ENCODE measurements around the gene B4GAT1. TPM values are rescaled to one million over a fixed set of nuclear protein-coding genes. Genes with fewer than 3 reads are reported as not detected.

The B4GAT1 gene
- total and polyA plus RNA-seq, 5 donors from 2014 or later, result 3.5 to 15.1 (median 12.0) TPM

DNA sequence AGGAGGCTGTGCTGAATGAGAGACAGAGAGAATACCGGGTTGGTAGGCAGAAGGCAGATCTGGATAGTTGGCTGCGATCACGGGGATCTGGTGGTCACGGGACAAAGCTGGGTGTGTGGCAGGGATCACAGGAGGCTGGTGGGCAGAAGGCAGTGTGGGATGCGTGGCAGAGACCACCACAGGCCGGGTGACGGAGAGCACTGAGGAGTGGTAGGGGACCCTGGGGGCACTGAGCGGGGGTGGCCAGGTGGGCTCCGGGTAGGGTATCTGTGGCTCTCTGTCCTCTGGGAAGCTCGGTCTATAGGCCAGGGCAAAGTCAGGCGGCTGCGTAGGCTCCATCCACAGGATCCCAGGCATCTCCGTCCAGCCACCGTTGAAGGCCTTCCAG, 31.9 kb downstream of the B4GAT1 start:
- H3K27me3 Mint-ChIP-seq, result peaks cover 6% of the 10 kb centered on the region
- Histone ChIP-seq H3K9me3 (ENCODE audit: control insufficient read depth in 2 of 2, low read length in 2 of 2) (no peaks in the 10 kb centered on the region), H3K4me3 (ENCODE audit: low read depth, low read length) (no peak overlapping the region), H3K27ac (ENCODE audit: insufficient read depth, low read length, poor library complexity, severe bottlenecking) (no peak overlapping the region), H3K4me1 (ENCODE audit: control insufficient read depth, insufficient read depth, low read length, poor library complexity, severe bottlenecking) (peaks cover 54% of the 10 kb centered on the region), H3K27me3 (ENCODE audit: control insufficient read depth, insufficient read depth, low read length) (no peaks in the 10 kb centered on the region), H3K36me3 (ENCODE audit: control insufficient read depth, insufficient read depth, low read length) (no peaks in the 10 kb centered on the region)
- H3K27ac Mint-ChIP-seq, result peak overlapping the region; percentile 77 to 98 (median 85)
- H3K9me3 Mint-ChIP-seq, result peaks cover 0 to 7% (median 0%) of the 10 kb centered on the region in 7 donors
- no peaks in the 10 kb centered on the region for H3K36me3 Mint-ChIP-seq
- DNase-seq (no peak), ATAC-seq (ENCODE audit: low read depth in 2 of 2) (no peak)
- peaks cover 0 to 63% (median 18%) of the 10 kb centered on the region in 4 donors for H3K4me1 Mint-ChIP-seq
- H3K4me3 Mint-ChIP-seq, result peak overlapping the region in 3 of 4 donors; percentile 49 to 63 (median 51)

DNA sequence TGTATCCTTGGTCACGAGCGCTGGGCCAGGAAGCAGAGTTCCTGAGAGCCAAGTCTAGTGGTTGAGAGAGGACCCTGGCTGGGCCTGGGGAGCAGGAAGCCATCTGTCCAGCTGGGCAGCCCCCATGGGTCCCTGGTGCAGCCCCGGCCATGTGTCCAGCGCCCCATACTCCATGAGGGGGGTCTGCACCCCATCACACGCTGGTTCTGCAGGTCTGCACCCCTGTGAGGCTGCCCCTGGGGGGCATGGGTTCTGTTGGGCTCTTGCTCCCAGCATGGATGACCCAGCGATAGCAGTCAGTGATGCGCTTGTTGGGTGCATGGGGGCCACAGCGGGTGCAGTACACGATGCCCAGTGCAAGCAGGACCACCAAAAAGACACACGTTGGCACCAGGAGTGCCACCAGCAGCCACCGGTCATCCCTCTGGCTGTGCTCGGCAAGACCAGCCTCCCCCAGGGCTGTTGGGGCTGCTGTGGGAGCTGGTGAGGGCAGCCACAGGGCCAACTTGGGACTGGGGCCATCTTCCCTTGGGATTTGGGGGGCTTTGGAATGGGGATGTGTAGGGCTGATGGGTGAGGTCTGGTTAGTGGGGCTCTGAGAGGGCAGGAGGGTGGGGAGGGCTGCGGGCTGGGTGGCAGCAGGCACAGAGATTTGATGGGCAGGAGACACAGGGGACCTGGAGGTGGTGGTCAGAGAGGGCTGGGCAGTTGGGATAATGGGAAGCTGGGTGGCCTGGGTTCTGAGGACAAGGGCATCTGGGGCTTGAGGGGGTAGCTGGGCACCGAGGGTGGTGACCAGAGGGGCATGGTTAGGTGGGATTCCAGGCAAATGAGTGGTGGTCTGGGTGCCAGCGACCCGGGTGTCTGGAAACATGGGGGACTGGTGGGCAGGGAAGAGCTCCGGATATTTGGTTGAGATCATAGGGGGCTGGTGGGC, 32.6 kb downstream of the B4GAT1 start:
- H3K4me3 Mint-ChIP-seq, result peak overlapping the region in 3 of 4 donors; percentile 51 to 82 (median 69)
- H3K27me3 ChIP-seq (ENCODE audit: control insufficient read depth, insufficient read depth, low read length), result no peaks in the 10 kb centered on the region
- H3K9me3 ChIP-seq (ENCODE audit: control insufficient read depth in 2 of 2, low read length in 2 of 2), result no peaks in the 10 kb centered on the region
- peak overlapping the region; percentile 85 to 98 (median 88) for H3K27ac Mint-ChIP-seq
- no peak for DNase-seq
- no peaks in the 10 kb centered on the region for H3K36me3 ChIP-seq (ENCODE audit: control insufficient read depth, insufficient read depth, low read length)
- H3K36me3 Mint-ChIP-seq, result no peaks in the 10 kb centered on the region
- H3K27me3 Mint-ChIP-seq, result peaks cover 6% of the 10 kb centered on the region
- ATAC-seq (ENCODE audit: low read depth in 2 of 2), result no peak
- H3K9me3 Mint-ChIP-seq, result peaks cover 0 to 4% (median 0%) of the 10 kb centered on the region in 7 donors
- no peak overlapping the region for H3K4me3 ChIP-seq (ENCODE audit: low read depth, low read length)
- peak overlapping the region; percentile 5 for H3K27ac ChIP-seq (ENCODE audit: insufficient read depth, low read length, poor library complexity, severe bottlenecking)
- H3K4me1 ChIP-seq (ENCODE audit: control insufficient read depth, insufficient read depth, low read length, poor library complexity, severe bottlenecking), result peaks cover 54% of the 10 kb centered on the region
- peaks cover 0 to 57% (median 16%) of the 10 kb centered on the region in 4 donors for H3K4me1 Mint-ChIP-seq

DNA sequence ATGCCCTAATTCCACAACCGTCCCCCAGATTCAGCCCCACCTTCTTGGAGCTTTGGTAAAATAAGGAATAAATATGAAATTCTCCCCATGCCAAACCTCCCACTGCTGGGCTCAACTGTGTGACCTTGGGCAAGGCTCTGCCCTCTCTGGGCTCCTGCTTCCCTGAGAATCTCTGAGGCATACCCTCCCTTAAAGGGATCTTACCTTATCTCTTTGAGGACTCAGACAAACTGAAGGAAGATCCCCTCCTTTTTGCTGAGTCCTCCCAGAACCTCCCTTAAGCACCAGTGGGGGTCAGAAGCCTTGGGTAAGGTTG, 33.3 kb downstream of the B4GAT1 start:
- DNase-seq (no peak), ATAC-seq (ENCODE audit: low read depth in 2 of 2) (no peak)
- Histone ChIP-seq H3K27ac (ENCODE audit: insufficient read depth, low read length, poor library complexity, severe bottlenecking) (peak overlapping the region; percentile 41), H3K36me3 (ENCODE audit: control insufficient read depth, insufficient read depth, low read length) (no peaks in the 10 kb centered on the region), H3K9me3 (ENCODE audit: control insufficient read depth in 2 of 2, low read length in 2 of 2) (no peaks in the 10 kb centered on the region), H3K4me1 (ENCODE audit: control insufficient read depth, insufficient read depth, low read length, poor library complexity, severe bottlenecking) (peaks cover 49% of the 10 kb centered on the region), H3K4me3 (ENCODE audit: low read depth, low read length) (no peak overlapping the region), H3K27me3 (ENCODE audit: control insufficient read depth, insufficient read depth, low read length) (no peaks in the 10 kb centered on the region)
- Mint-ChIP-seq H3K27ac (peak overlapping the region; percentile 67 to 88 (median 74)), H3K4me1 (peaks cover 0 to 50% (median 15%) of the 10 kb centered on the region in 4 donors), H3K36me3 (no peaks in the 10 kb centered on the region), H3K4me3 (peak overlapping the region in 3 of 4 donors; percentile 64 to 82 (median 69)), H3K27me3 (peaks cover 6% of the 10 kb centered on the region), H3K9me3 (peaks cover 0 to 4% (median 0%) of the 10 kb centered on the region in 7 donors)

DNA sequence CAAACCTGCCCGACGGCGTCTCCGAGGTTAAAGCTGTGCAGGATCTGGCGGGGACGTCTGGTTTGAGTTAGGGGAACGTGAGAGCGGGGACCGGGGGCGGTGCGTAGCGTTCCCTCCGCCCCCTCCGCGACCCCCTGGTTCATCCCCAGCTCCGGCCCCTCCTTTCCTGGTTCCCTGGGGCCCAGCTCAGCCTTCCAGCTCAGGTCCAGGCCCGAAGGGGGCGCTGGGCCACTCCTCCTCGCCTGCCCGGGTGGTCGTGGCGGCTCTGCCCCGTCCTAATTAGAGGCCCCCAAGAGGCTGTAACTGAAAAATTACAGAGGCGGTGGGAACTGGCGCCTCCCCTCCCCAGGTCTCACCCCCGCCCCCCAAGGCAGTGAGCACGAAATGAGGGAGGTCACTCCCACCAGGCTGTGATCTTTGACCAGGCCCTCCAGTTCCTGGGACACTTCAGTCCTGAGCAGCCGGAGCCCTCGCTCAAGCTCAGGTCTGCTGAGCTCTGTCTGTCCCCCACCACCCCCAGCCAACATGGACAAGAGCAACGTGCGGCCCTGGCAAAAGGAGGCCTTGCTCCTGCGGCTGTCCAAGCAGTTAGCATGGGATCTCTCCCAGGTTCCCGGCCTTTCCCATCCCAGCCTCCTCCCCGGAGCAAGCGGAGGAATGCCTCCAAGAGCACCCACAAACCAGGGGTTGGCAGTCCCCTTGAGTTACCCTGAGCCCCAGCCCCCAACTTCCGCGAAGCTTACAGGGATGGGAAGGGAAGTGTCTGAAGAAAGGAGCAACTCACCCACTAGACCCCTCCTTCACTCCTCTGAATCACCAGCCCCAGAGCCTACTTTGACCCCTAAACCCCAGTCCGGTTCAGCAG, 33.9 kb downstream of the B4GAT1 start:
- Mint-ChIP-seq H3K4me1 (peaks cover 0 to 44% (median 12%) of the 10 kb centered on the region in 4 donors), H3K36me3 (no peaks in the 10 kb centered on the region), H3K27me3 (peaks cover 6% of the 10 kb centered on the region), H3K9me3 (peaks cover 0 to under 1% (median 0%) of the 10 kb centered on the region in 7 donors), H3K27ac (peak overlapping the region; percentile 74 to 99 (median 98)), H3K4me3 (peak overlapping the region; percentile 88 to 99 (median 96))
- ATAC-seq (ENCODE audit: low read depth in 2 of 2) (no peak), DNase-seq (no peak)
- Histone ChIP-seq H3K27me3 (ENCODE audit: control insufficient read depth, insufficient read depth, low read length) (no peaks in the 10 kb centered on the region), H3K9me3 (ENCODE audit: control insufficient read depth in 2 of 2, low read length in 2 of 2) (no peaks in the 10 kb centered on the region), H3K4me3 (ENCODE audit: low read depth, low read length) (no peak overlapping the region), H3K27ac (ENCODE audit: insufficient read depth, low read length, poor library complexity, severe bottlenecking) (peak overlapping the region; percentile 88), H3K36me3 (ENCODE audit: control insufficient read depth, insufficient read depth, low read length) (no peaks in the 10 kb centered on the region), H3K4me1 (ENCODE audit: control insufficient read depth, insufficient read depth, low read length, poor library complexity, severe bottlenecking) (peaks cover 44% of the 10 kb centered on the region)

DNA sequence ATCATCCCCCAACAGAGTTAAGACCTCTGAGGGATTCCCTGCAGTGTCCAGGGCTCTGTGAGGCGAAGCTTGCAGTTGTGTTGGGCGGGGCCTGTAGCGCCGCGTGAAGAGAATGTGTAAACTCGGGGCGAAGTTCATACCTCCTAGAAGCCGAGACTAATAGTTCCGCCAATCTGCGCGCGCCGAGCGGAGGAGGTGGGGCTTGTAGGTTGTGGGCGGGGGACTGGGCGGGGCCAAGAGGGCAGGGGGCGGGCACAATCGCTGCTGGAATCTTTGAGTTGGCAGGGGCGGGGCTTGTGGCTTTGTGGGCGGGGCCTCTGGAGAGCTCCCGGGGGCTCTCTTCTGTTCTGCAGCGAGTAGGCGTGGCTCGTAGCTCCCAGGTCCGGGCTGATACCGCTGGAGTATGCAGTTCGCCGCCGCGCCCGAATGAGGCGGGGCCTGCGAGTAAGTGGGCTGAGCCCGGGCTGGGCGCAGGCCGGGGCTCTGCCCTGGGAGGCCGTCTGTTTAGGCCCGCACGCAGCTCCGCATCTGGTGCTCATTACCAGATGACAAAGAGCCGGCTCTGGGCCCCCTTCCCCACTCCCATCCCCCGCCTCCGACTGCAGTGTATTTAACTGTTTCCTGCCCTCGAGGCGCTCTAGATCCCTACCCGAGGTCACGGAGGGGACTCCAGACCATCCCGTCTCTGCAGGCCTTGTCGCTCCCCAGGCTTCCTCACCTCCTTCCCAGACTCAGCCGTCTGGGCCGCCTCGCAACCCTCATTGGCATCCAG, 34.7 kb downstream of the B4GAT1 start:
- Mint-ChIP-seq H3K27ac (peak overlapping the region; percentile 95 to 99 (median 98)), H3K9me3 (no peaks in the 10 kb centered on the region), H3K4me3 (peak overlapping the region; percentile 88 to 99 (median 96)), H3K4me1 (peaks cover 0 to 36% (median 8%) of the 10 kb centered on the region in 4 donors), H3K27me3 (peaks cover 6% of the 10 kb centered on the region), H3K36me3 (no peaks in the 10 kb centered on the region)
- H3K4me3 ChIP-seq (ENCODE audit: low read depth, low read length), result peak overlapping the region; percentile 70
- DNase-seq (peak; percentile 96 to 98 (median 98)), ATAC-seq (ENCODE audit: low read depth in 2 of 2) (peak; percentile 66 to 70)
- no peaks in the 10 kb centered on the region for H3K27me3 ChIP-seq (ENCODE audit: control insufficient read depth, insufficient read depth, low read length)
- H3K27ac ChIP-seq (ENCODE audit: insufficient read depth, low read length, poor library complexity, severe bottlenecking), result peak overlapping the region; percentile 88
- H3K9me3 ChIP-seq (ENCODE audit: control insufficient read depth in 2 of 2, low read length in 2 of 2), result no peaks in the 10 kb centered on the region
- no peaks in the 10 kb centered on the region for H3K36me3 ChIP-seq (ENCODE audit: control insufficient read depth, insufficient read depth, low read length)
- H3K4me1 ChIP-seq (ENCODE audit: control insufficient read depth, insufficient read depth, low read length, poor library complexity, severe bottlenecking), result peaks cover 35% of the 10 kb centered on the region

DNA sequence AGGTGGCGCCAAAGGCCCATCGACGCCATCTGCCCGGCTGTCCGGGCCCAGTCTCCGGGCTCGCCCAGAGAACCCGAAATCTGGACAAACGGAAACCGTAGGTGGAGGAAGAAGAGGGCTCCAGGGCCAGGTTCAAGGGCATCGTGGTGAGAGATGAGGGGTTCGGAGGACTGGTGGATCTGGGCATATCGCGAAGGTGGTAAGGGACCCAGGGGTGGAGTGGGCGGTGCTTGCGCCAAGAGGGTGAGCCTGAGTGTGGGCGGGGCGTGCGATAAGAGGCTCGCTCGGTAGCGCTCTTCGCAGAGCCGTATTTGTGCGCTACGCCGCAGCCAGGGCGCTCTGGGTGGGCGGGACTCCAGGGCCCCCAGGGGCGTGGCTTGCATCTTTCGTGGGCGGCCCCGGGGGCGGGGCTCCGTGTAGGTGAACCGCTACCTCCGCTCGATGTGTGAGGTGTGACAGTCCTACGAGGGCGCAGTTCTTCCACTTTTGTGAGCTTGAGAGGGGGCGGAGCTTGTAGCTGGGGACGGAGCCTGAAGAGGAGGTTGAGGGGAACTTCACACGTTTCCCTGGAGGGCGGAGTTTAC, 35.4 kb downstream of the B4GAT1 start:
- H3K36me3 Mint-ChIP-seq, result no peaks in the 10 kb centered on the region
- Histone ChIP-seq H3K4me1 (ENCODE audit: control insufficient read depth, insufficient read depth, low read length, poor library complexity, severe bottlenecking) (peaks cover 29% of the 10 kb centered on the region), H3K9me3 (ENCODE audit: control insufficient read depth in 2 of 2, low read length in 2 of 2) (no peaks in the 10 kb centered on the region)

More for the DNA sequence above, 35.4 kb downstream of the B4GAT1 start:
- H3K27ac Mint-ChIP-seq, result peak overlapping the region; percentile 95 to 99 (median 98)
- no peaks in the 10 kb centered on the region for H3K9me3 Mint-ChIP-seq
- Histone ChIP-seq H3K36me3 (ENCODE audit: control insufficient read depth, insufficient read depth, low read length) (no peaks in the 10 kb centered on the region), H3K27me3 (ENCODE audit: control insufficient read depth, insufficient read depth, low read length) (no peaks in the 10 kb centered on the region), H3K4me3 (ENCODE audit: low read depth, low read length) (peak overlapping the region; percentile 70), H3K27ac (ENCODE audit: insufficient read depth, low read length, poor library complexity, severe bottlenecking) (peak overlapping the region; percentile 88)
- ATAC-seq (ENCODE audit: low read depth in 2 of 2) (peak; percentile 72 to 81), DNase-seq (peak; percentile 96 to 98 (median 98))
- peaks cover 6% of the 10 kb centered on the region for H3K27me3 Mint-ChIP-seq
- peak overlapping the region; percentile 88 to 99 (median 96) for H3K4me3 Mint-ChIP-seq
- H3K4me1 Mint-ChIP-seq, result peaks cover 0 to 29% (median 5%) of the 10 kb centered on the region in 4 donors

Measured in CD4-positive, CD25-positive, alpha-beta regulatory T cell (primary cell).